HG03095 (cell line): ENCODE measurements around the gene XDH.

ENCODE experiments used
- ATAC-seq: cut with Tn5 transposase; IDR thresholded peaks from one replicate; pipeline ENCODE4 v1.9.1; 2021; ENCODE audit warnings: moderate library complexity; ENCODE audit not compliant: unreplicated experiment

The XDH gene

DNA sequence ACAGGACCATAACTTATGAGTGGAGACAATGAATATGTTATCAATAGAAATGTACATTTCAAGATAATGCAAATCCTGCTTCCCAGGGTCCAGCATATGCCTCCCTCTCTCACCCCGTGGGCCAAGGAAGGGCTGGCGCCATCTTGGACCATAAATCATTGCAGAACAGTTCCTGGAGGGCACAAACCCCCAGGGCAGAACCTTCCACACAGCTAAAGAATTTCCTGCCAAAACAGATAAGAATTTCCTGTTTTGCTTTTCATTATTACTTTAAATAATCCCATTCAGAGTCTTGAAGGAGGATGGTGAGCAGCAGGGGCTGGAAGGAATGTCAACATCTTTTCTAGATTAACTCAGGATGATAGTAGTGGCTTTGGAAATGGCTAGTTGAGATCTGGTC, 126.9 kb downstream of the XDH start:
- no peak for ATAC-seq

DNA sequence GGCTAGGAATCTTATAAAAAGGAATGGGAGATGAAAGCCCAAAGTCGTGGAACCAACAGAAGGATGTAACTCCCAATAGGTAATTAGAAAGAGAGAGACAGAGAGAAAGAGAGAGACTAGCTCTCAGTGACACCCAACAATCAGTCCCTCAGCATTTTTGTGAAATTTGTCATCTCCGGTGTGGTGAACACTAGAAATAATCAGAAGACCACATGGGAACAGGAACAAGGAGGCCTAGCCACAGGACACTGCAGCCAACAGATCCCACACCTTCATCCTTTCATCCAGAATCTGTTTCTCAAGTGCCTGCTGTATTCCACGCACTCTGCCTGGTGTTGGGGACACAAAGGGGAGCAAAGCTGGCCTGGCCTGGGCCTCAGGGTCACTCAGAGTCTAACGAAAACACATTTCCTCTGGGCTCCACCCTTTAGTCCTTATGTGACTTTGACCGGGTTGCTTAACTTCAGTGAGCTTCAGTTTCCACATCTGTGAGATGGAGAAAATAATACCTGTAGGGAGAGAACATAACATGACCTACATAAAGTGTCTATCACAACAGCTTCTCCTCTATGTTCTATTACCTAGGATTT, 127.5 kb downstream of the XDH start:
- no peak for ATAC-seq

DNA sequence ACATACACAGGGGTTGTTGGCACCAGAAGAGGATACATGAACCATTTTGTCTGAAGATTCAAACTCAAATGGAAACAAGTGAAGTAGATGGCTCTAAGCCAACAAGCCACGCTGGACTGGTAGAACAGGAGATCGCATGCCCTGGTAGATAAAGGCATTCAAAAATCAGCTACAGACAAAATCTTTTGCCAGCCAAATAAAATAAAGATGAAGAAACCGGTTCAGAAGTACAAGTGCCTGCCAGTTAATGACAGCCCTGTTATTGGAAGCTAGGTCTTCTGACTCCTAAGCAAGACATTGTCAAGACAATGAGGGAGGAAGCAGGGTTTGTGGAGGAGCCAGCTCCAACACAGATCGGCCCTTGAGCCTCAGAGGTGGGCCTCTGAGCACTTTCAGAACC, 128.3 kb downstream of the XDH start:
- ATAC-seq, result no peak
